HG03354 (cell line): ENCODE data around the gene ARHGAP26.

Source experiments
- ATAC-seq: cut with Tn5 transposase; IDR thresholded peaks from one replicate; pipeline ENCODE4 v1.9.1; 2021; ENCODE audit warnings: mild to moderate bottlenecking; ENCODE audit not compliant: unreplicated experiment, poor library complexity, severe bottlenecking

Gene ARHGAP26

GRCh38 chr5:143229426-143229895, 459.3 kb downstream of the ARHGAP26 start:
- peak; percentile 41 for ATAC-seq

- peak; percentile 90 for ATAC-seq
These were observed 459.9 kb downstream of the ARHGAP26 start for GRCh38 chr5:143229896-143230675.

GRCh38 chr5:143230676-143230996, 460.5 kb downstream of the ARHGAP26 start:
- peak; percentile 4 for ATAC-seq

- no peak for ATAC-seq
These were observed 461.2 kb downstream of the ARHGAP26 start for GRCh38 chr5:143231416-143231815.

- peak; percentile 44 for ATAC-seq
These were observed 462.0 kb downstream of the ARHGAP26 start for GRCh38 chr5:143231973-143232812.

GRCh38 chr5:143233031-143233430, 462.9 kb downstream of the ARHGAP26 start:
- ATAC-seq = no peak

- no peak for ATAC-seq
These were observed 464.1 kb downstream of the ARHGAP26 start for GRCh38 chr5:143234162-143234842.

- ATAC-seq = no peak
These were observed 465.2 kb downstream of the ARHGAP26 start for GRCh38 chr5:143235423-143235822.

- ATAC-seq = no peak
These were observed 466.5 kb downstream of the ARHGAP26 start for GRCh38 chr5:143236682-143237081.

GRCh38 chr5:143237664-143238063, 467.5 kb downstream of the ARHGAP26 start:
- ATAC-seq = no peak

- ATAC-seq = no peak
These were observed 468.4 kb downstream of the ARHGAP26 start for GRCh38 chr5:143238620-143239019.

GRCh38 chr5:143239882-143240518, 469.8 kb downstream of the ARHGAP26 start:
- no peak for ATAC-seq

GRCh38 chr5:143241892-143242291, 471.7 kb downstream of the ARHGAP26 start:
- no peak for ATAC-seq

GRCh38 chr5:143243103-143243502, 472.9 kb downstream of the ARHGAP26 start:
- no peak for ATAC-seq

- no peak for ATAC-seq
These were observed 474.0 kb downstream of the ARHGAP26 start for GRCh38 chr5:143244000-143244736.

- ATAC-seq = no peak
These were observed 474.8 kb downstream of the ARHGAP26 start for GRCh38 chr5:143244990-143245389.

GRCh38 chr5:143245929-143246561, 475.9 kb downstream of the ARHGAP26 start:
- ATAC-seq = no peak

- no peak for ATAC-seq
These were observed 477.1 kb downstream of the ARHGAP26 start for GRCh38 chr5:143247134-143247815.
